ENCODE data around the gene UNC5C. TPM values are rescaled to one million over a fixed set of nuclear protein-coding genes. Genes with fewer than 3 reads are reported as not detected.

UNC5C gene
- polyA plus RNA-seq, 1 of the 3 experiments (the other 2 are of a cell fraction), result 3.3 TPM

- no peaks in the 10 kb centered on the region for H3F3A ChIP-seq (replicated peaks; ENCODE audit: insufficient read depth)
- no peaks in the 10 kb centered on the region for H3K9me2 ChIP-seq
- H3K4me3 ChIP-seq (ENCODE audit: low read depth in 2 of 2, low read length in 1 of 2), result no peak overlapping the region
- no peak overlapping the region; a peak in 1 of 4 replicates for H3K27ac ChIP-seq (ENCODE audit: low read depth in 2 of 2, low read length in 1 of 2)
- no peaks in the 10 kb centered on the region for H3K27me3 ChIP-seq (ENCODE audit: insufficient read depth)
- POLR2A ChIA-PET, result no interaction called here
- TF ChIP-seq CTCF (IDR thresholded peaks at IDR 0.05), result no peak
- TF ChIP-seq, protein P1, sequence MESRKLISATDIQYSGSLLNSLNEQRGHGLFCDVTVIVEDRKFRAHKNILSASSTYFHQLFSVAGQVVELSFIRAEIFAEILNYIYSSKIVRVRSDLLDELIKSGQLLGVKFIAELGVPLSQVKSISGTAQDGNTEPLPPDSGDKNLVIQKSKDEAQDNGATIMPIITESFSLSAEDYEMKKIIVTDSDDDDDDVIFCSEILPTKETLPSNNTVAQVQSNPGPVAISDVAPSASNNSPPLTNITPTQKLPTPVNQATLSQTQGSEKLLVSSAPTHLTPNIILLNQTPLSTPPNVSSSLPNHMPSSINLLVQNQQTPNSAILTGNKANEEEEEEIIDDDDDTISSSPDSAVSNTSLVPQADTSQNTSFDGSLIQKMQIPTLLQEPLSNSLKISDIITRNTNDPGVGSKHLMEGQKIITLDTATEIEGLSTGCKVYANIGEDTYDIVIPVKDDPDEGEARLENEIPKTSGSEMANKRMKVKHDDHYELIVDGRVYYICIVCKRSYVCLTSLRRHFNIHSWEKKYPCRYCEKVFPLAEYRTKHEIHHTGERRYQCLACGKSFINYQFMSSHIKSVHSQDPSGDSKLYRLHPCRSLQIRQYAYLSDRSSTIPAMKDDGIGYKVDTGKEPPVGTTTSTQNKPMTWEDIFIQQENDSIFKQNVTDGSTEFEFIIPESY (IDR thresholded peaks at IDR 0.05; ENCODE audit: borderline replicate concordance, low read depth), result no peak
- TF ChIP-seq TEAD4 (IDR thresholded peaks at IDR 0.05; ENCODE audit: borderline replicate concordance, insufficient read depth), result no peak
- no peak for TF ChIP-seq GABPA (IDR thresholded peaks at IDR 0.05; ENCODE audit: low read depth)
- no peak for TF ChIP-seq GATA2 (CRISPR knock-in tag; IDR thresholded peaks at IDR 0.05)
- no peak for TF ChIP-seq NRF1 (IDR thresholded peaks at IDR 0.05; ENCODE audit: low read depth, low read length)
- TF ChIP-seq, protein P2, sequence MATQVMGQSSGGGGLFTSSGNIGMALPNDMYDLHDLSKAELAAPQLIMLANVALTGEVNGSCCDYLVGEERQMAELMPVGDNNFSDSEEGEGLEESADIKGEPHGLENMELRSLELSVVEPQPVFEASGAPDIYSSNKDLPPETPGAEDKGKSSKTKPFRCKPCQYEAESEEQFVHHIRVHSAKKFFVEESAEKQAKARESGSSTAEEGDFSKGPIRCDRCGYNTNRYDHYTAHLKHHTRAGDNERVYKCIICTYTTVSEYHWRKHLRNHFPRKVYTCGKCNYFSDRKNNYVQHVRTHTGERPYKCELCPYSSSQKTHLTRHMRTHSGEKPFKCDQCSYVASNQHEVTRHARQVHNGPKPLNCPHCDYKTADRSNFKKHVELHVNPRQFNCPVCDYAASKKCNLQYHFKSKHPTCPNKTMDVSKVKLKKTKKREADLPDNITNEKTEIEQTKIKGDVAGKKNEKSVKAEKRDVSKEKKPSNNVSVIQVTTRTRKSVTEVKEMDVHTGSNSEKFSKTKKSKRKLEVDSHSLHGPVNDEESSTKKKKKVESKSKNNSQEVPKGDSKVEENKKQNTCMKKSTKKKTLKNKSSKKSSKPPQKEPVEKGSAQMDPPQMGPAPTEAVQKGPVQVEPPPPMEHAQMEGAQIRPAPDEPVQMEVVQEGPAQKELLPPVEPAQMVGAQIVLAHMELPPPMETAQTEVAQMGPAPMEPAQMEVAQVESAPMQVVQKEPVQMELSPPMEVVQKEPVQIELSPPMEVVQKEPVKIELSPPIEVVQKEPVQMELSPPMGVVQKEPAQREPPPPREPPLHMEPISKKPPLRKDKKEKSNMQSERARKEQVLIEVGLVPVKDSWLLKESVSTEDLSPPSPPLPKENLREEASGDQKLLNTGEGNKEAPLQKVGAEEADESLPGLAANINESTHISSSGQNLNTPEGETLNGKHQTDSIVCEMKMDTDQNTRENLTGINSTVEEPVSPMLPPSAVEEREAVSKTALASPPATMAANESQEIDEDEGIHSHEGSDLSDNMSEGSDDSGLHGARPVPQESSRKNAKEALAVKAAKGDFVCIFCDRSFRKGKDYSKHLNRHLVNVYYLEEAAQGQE (IDR thresholded peaks at IDR 0.05; ENCODE audit: low read depth, low read length), result no peak
- no peak for TF ChIP-seq EZH2phosphoT487 (IDR thresholded peaks at IDR 0.05; ENCODE audit: borderline replicate concordance, low read depth)
- TF ChIP-seq EP300 (IDR thresholded peaks at IDR 0.05; ENCODE audit: borderline replicate concordance in 1 of 2, low read depth in 1 of 2, low read length in 1 of 2), result no peak
- no peak for TF ChIP-seq RXRA (IDR thresholded peaks at IDR 0.05; ENCODE audit: borderline replicate concordance, low read depth)
- TF ChIP-seq RFX5 (IDR thresholded peaks at IDR 0.05; ENCODE audit: low read length), result no peak
- TF ChIP-seq, protein P3, sequence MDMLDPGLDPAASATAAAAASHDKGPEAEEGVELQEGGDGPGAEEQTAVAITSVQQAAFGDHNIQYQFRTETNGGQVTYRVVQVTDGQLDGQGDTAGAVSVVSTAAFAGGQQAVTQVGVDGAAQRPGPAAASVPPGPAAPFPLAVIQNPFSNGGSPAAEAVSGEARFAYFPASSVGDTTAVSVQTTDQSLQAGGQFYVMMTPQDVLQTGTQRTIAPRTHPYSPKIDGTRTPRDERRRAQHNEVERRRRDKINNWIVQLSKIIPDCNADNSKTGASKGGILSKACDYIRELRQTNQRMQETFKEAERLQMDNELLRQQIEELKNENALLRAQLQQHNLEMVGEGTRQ (IDR thresholded peaks at IDR 0.05; ENCODE audit: borderline replicate concordance, low read depth, low read length), result no peak
- TF ChIP-seq, protein P4, sequence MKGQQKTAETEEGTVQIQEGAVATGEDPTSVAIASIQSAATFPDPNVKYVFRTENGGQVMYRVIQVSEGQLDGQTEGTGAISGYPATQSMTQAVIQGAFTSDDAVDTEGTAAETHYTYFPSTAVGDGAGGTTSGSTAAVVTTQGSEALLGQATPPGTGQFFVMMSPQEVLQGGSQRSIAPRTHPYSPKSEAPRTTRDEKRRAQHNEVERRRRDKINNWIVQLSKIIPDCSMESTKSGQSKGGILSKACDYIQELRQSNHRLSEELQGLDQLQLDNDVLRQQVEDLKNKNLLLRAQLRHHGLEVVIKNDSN (IDR thresholded peaks at IDR 0.05; ENCODE audit: borderline replicate concordance, low read depth), result no peak
- TF ChIP-seq FOXM1 (IDR thresholded peaks at IDR 0.05; ENCODE audit: low read depth), result no peak
- no peak for TF ChIP-seq MXI1 (IDR thresholded peaks at IDR 0.05; ENCODE audit: low read depth, low read length)
- no peak for TF ChIP-seq POLR2AphosphoS5 (IDR thresholded peaks at IDR 0.05; ENCODE audit: low read depth, low read length)
- no peak for TF ChIP-seq SMC3 (IDR thresholded peaks at IDR 0.05; ENCODE audit: low read depth, low read length)
- H2AFZ ChIP-seq (ENCODE audit: low read depth), result no peak overlapping the region
- peaks cover 0 to 8% of the 10 kb centered on the region in 2 experiments for H3K36me3 ChIP-seq (replicated peaks in 1 of 2; ENCODE audit: control insufficient read depth in 1 of 2, insufficient read depth in 2 of 2, low read length in 1 of 2)
- H3K4me2 ChIP-seq, result no peak overlapping the region
- peaks cover 6 to 9% of the 10 kb centered on the region in 2 experiments; a peak in 2 of 4 replicates for H3K4me1 ChIP-seq (ENCODE audit: control insufficient read depth in 1 of 2, insufficient read depth in 2 of 2, low read depth in 1 of 2, low read length in 1 of 2)
- H4K20me1 ChIP-seq (ENCODE audit: insufficient read depth), result no peaks in the 10 kb centered on the region
- CTCF ChIA-PET, result no interaction called here
- no peaks in the 10 kb centered on the region for H3K9me3 ChIP-seq
- WGBS (ENCODE audit: low lambda C conversion rate), result 83% methylated on average over 2 of the region's 2 CpGs
- H3K9ac ChIP-seq, result no peak overlapping the region
- no peaks in the 10 kb centered on the region for H3K79me2 ChIP-seq (ENCODE audit: insufficient read depth)
- no peak for DNase-seq
Observed at GRCh38 chr4:95285797-95286196, 263.0 kb downstream of the UNC5C start.
